PC-3 (cell line): Measurements from ENCODE around the gene CAMK1G. TPM values are rescaled to one million over a fixed set of nuclear protein-coding genes. Genes with fewer than 3 reads are reported as not detected.
A peak's percentile ranks its signal among the peaks of the same experiment; 100 is the strongest.

ENCODE experiments used
- ATAC-seq: fragments of 200-7000 bp; cut with Tn5 transposase; 2 replicates; pipeline ENCODE4 v1.9.1; 2020; ENCODE audit warnings: mild to moderate bottlenecking, moderate library complexity
- BruUV-seq: library from RNA; stranded (reverse); fragments of 400-500 nt; replicated peaks from 2 replicates; lab custom pipeline; 2021; lab: Mats Ljungman, UMichigan
- CTCF ChIA-PET: fragments of 300-600 bp; sonication (Branson Sonifier 250); formaldehyde crosslinking; loops from one replicate; lab custom pipeline; 2022; ENCODE audit warnings: antibody characterized with exemption; lab: Charles Lee
- POLR2A ChIA-PET: fragments of 300-600 bp; sonication (Branson Sonifier 250); formaldehyde crosslinking; loops from one replicate; lab custom pipeline; 2022; ENCODE audit warnings: antibody characterized with exemption; ENCODE audit not compliant: unreplicated experiment; lab: Charles Lee
- DNase-seq: peaks from one replicate; pipeline ENCODE4 v3.0.0-alpha.2; 2015
- H2AFZ ChIP-seq: fragments of 300-600 bp; sonication (generic); 2 replicates; pipeline ENCODE4 v1.6.0; 2016; ENCODE audit warnings: antibody characterized with exemption, low read length
- H3F3A ChIP-seq: fragments of 300-600 bp; sonication (generic); one replicate; pipeline ENCODE4 v1.6.0; 2017; ENCODE audit warnings: antibody characterized with exemption, low read length, control low read depth, mild to moderate bottlenecking; ENCODE audit not compliant: unreplicated experiment
- H3K27ac ChIP-seq: fragments of 300-600 bp; sonication (generic); 2 replicates; pipeline ENCODE4 v1.5.1; 2016; ENCODE audit warnings: mild to moderate bottlenecking, low read length
- H3K27me3 ChIP-seq: fragments of 300-600 bp; sonication (generic); 2 replicates; pipeline ENCODE4 v1.6.1; 2016; ENCODE audit warnings: low read length, mixed read lengths
- H3K36me3 ChIP-seq: fragments of 300-600 bp; sonication (generic); 2 replicates; pipeline ENCODE4 v1.6.1; 2016; ENCODE audit warnings: low read depth, mixed run types, low read length, mixed read lengths
- H3K4me1 ChIP-seq: fragments of 300-600 bp; sonication (generic); 2 replicates; pipeline ENCODE4 v1.5.1; 2016; ENCODE audit warnings: low read length; ENCODE audit not compliant: insufficient read depth
- H3K4me2 ChIP-seq: fragments of 300-600 bp; sonication (generic); 2 replicates; pipeline ENCODE4 v1.6.0; 2016; ENCODE audit warnings: low read length
- H3K4me3 ChIP-seq: fragments of 300-600 bp; sonication (generic); 2 replicates; pipeline ENCODE4 v1.5.1; 2016; ENCODE audit warnings: mild to moderate bottlenecking, low read length, mixed read lengths
- H3K79me2 ChIP-seq: fragments of 300-600 bp; sonication (generic); 2 replicates; pipeline ENCODE4 v1.6.1; 2017; ENCODE audit warnings: low read length, mixed read lengths
- H3K9ac ChIP-seq: fragments of 300-600 bp; sonication (generic); 2 replicates; pipeline ENCODE4 v1.6.0; 2016; ENCODE audit warnings: mild to moderate bottlenecking, low read length
- H3K9me2 ChIP-seq: fragments of 300-600 bp; sonication (generic); replicated peaks from 2 replicates; pipeline ENCODE4 v1.6.1; 2016; ENCODE audit warnings: mixed run types, low read length, mixed read lengths
- H3K9me3 ChIP-seq: fragments of 300-600 bp; sonication (generic); 2 replicates; pipeline ENCODE4 v1.6.1; 2016; ENCODE audit warnings: low read length, mixed read lengths
- H4K20me1 ChIP-seq: fragments of 300-600 bp; sonication (generic); 2 replicates; pipeline ENCODE4 v1.6.1; 2016; ENCODE audit warnings: low read length, mixed read lengths
- CTCF ChIP-seq: fragments of 300-600 bp; sonication (generic); conservative IDR thresholded peaks from 2 replicates; pipeline ENCODE4 v1.5.1; 2017; ENCODE audit warnings: antibody characterized with exemption, low read depth, mild to moderate bottlenecking, low read length
- EZH2 ChIP-seq: fragments of 300-600 bp; sonication (generic); IDR thresholded peaks from one replicate; pipeline ENCODE4 v1.6.1; 2017; ENCODE audit warnings: antibody characterized with exemption, mild to moderate bottlenecking, low read length; ENCODE audit not compliant: unreplicated experiment
- EZH2phosphoT487 ChIP-seq: fragments of 300-600 bp; sonication (generic); IDR thresholded peaks from 2 replicates; pipeline ENCODE4 v1.6.1; 2018; ENCODE audit warnings: mild to moderate bottlenecking, antibody characterized with exemption, low read length, borderline replicate concordance
- intact Hi-C: fragments of 100-400 bp; cut with micrococcal nuclease; formaldehyde crosslinking; loops from 2 replicates; pipeline ENCODE4 v1.9.0; 2023
- total RNA-seq: library from RNA; depleted of rRNA; stranded (reverse); fragments of >200 nt; gene quantifications from 2 replicates; pipeline ENCODE4 v1.2.3, GENCODE V29; 2014

CAMK1G gene
- total RNA-seq, 1 experiment from 2014 or later, result not detected

- peak; percentile 72 for ATAC-seq
- no TSS peak for BruUV-seq
- Histone ChIP-seq H3K9ac (no peak overlapping the region), H3K79me2 (no peaks in the 10 kb centered on the region), H3K4me3 (peak overlapping the region; percentile 54), H3K4me2 (peak overlapping the region; percentile 82), H3K27ac (no peak overlapping the region), H3K4me1 (peaks cover 47% of the 10 kb centered on the region), H3K27me3 (no peaks in the 10 kb centered on the region), H2AFZ (peak overlapping the region; percentile 64), H3K9me2 (no peaks in the 10 kb centered on the region), H3K9me3 (no peaks in the 10 kb centered on the region), H4K20me1 (no peaks in the 10 kb centered on the region), H3K36me3 (no peaks in the 10 kb centered on the region), H3F3A (no peaks in the 10 kb centered on the region)
- DNase-seq, result peak; percentile 68
- ChIA-PET CTCF (interaction anchor here (0.8 to 1.3 kb wide), 2 partner anchors 16 to 20 kb away, joined by 3 read pairs; no protein-coding TSS in a partner anchor), POLR2A (interaction anchor here (0.7 kb wide), 1 partner anchor 50 kb away, joined by 6 read pairs; no protein-coding TSS in a partner anchor)
- intact Hi-C loops, result loop anchor here (1.0 kb wide), 1 partner anchor 17 kb away; no protein-coding TSS in a partner anchor
- TF ChIP-seq EZH2phosphoT487 (peak; percentile 91), CTCF (peak; percentile 47; the same call in 1 of the 2 replicates), EZH2 (no peak)
Measured at GRCh38 chr1:209585672-209586071, 2.2 kb downstream of the CAMK1G start.

GRCh38 chr1:209586221-209586740 is 2.8 kb downstream of the CAMK1G start:
- Histone ChIP-seq H4K20me1 (no peaks in the 10 kb centered on the region), H3K9ac (no peak overlapping the region), H3K9me2 (no peaks in the 10 kb centered on the region), H3K27me3 (no peaks in the 10 kb centered on the region), H3K4me3 (peak overlapping the region; percentile 54; the same call in 1 of the 2 replicates), H3K79me2 (no peaks in the 10 kb centered on the region), H3K4me1 (peaks cover 47% of the 10 kb centered on the region), H3K4me2 (peak overlapping the region; percentile 82), H3K9me3 (no peaks in the 10 kb centered on the region), H3K27ac (no peak overlapping the region), H3K36me3 (no peaks in the 10 kb centered on the region), H2AFZ (peak overlapping the region; percentile 64; the same call in 1 of the 2 replicates), H3F3A (no peaks in the 10 kb centered on the region)
- no peak for DNase-seq
- CTCF ChIA-PET, result interaction anchor here (0.8 to 1.3 kb wide), 2 partner anchors 17 to 20 kb away, joined by 3 read pairs; no protein-coding TSS in a partner anchor
- intact Hi-C loops, result no loop called here
- no peak for TF ChIP-seq EZH2phosphoT487
- TF ChIP-seq EZH2, result no peak
- no peak for TF ChIP-seq CTCF
- ATAC-seq, result no peak; the same call in 1 of the 2 replicates
- POLR2A ChIA-PET, result interaction anchor here (0.7 kb wide), 1 partner anchor 49 kb away, joined by 6 read pairs; no protein-coding TSS in a partner anchor
- no TSS peak for BruUV-seq

- DNase-seq, result peak; percentile 93
- Histone ChIP-seq H3K4me3 (no peak overlapping the region), H3F3A (no peaks in the 10 kb centered on the region), H3K4me2 (peak overlapping the region; percentile 40), H3K4me1 (peaks cover 47% of the 10 kb centered on the region), H4K20me1 (no peaks in the 10 kb centered on the region), H2AFZ (no peak overlapping the region), H3K9ac (no peak overlapping the region), H3K9me3 (no peaks in the 10 kb centered on the region), H3K27ac (peak overlapping the region; percentile 36), H3K79me2 (no peaks in the 10 kb centered on the region), H3K36me3 (no peaks in the 10 kb centered on the region), H3K9me2 (no peaks in the 10 kb centered on the region), H3K27me3 (no peaks in the 10 kb centered on the region)
- peak; percentile 72 for ATAC-seq
- CTCF ChIA-PET, result interaction anchor here (0.9 kb wide), 1 partner anchor 27 kb away, joined by 3 read pairs; no protein-coding TSS in a partner anchor
- 0 out of 2 replicates have a peak, but pooled peaks have one; percentile 32 for TF ChIP-seq EZH2phosphoT487
- no peak for TF ChIP-seq EZH2
- BruUV-seq, result no TSS peak
- POLR2A ChIA-PET, result interaction anchor here (0.6 kb wide), 1 partner anchor 667 kb away, joined by 6 read pairs; no protein-coding TSS in a partner anchor
- intact Hi-C loops, result no loop called here
Measured at GRCh38 chr1:209587789-209588188, 4.3 kb downstream of the CAMK1G start.
